Adrenal gland (tissue), 5 donors: ENCODE data around the gene NUTM2G.
"Not testable (repeated sequence)": the region's sequence is repeated elsewhere in the genome, so short reads cannot be mapped to it uniquely, and the experiment has no call there.

Experiments
- POLR2A ChIP-seq, 2 donors: fragments of 450-650 bp; IDR thresholded peaks; one replicate each; pipeline ENCODE4 v1.6.1; 2017; ENCODE audit warnings: antibody characterized with exemption in 2 of 2, mild to moderate bottlenecking in 2 of 2, moderate library complexity in 1 of 2
- TF ChIP-seq, protein P1 (sequence below), 6 experiments: fragments of 450-650 bp in 4 of 6; fragments of 200-600 bp in 2 of 6; sonication (generic) in 1 of 6; IDR thresholded peaks; 1 replicate in 5 of 6; 2 replicates in 1 of 6; pipeline versions ENCODE4 v1.5.1 to v1.8.0; 2016 to 2021; ENCODE audit warnings: antibody characterized with exemption in 6 of 6, mild to moderate bottlenecking in 2 of 6, moderate library complexity in 1 of 6
- donor health status: DM: no; HTN: no; CAD: no.

- TF ChIP-seq, protein P1, sequence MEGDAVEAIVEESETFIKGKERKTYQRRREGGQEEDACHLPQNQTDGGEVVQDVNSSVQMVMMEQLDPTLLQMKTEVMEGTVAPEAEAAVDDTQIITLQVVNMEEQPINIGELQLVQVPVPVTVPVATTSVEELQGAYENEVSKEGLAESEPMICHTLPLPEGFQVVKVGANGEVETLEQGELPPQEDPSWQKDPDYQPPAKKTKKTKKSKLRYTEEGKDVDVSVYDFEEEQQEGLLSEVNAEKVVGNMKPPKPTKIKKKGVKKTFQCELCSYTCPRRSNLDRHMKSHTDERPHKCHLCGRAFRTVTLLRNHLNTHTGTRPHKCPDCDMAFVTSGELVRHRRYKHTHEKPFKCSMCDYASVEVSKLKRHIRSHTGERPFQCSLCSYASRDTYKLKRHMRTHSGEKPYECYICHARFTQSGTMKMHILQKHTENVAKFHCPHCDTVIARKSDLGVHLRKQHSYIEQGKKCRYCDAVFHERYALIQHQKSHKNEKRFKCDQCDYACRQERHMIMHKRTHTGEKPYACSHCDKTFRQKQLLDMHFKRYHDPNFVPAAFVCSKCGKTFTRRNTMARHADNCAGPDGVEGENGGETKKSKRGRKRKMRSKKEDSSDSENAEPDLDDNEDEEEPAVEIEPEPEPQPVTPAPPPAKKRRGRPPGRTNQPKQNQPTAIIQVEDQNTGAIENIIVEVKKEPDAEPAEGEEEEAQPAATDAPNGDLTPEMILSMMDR (IDR thresholded peaks at IDR 0.05) = not testable (repeated sequence)
- not testable (repeated sequence) for TF ChIP-seq POLR2A (IDR thresholded peaks at IDR 0.05)
These were observed 10.5 kb downstream of the NUTM2G start for GRCh38 chr9:96938957-96939665.
